GM18498 (cell line): Measurements from ENCODE around the gene AGXT.

Experiments used
- ATAC-seq: cut with Tn5 transposase; IDR thresholded peaks from one replicate; pipeline ENCODE4 v1.9.1; 2021; ENCODE audit warnings: mild to moderate bottlenecking, moderate library complexity; ENCODE audit not compliant: unreplicated experiment

Gene AGXT

GRCh38 chr2:240896871-240897692 lies 28.5 kb downstream of the AGXT start:
- no peak for ATAC-seq

- no peak for ATAC-seq
Observed at GRCh38 chr2:240898108-240898730, 29.6 kb downstream of the AGXT start.

GRCh38 chr2:240898731-240899467 lies 30.3 kb downstream of the AGXT start:
- ATAC-seq = no peak

GRCh38 chr2:240899468-240899865 lies 30.8 kb downstream of the AGXT start:
- no peak for ATAC-seq

GRCh38 chr2:240900141-240900860 lies 31.7 kb downstream of the AGXT start:
- no peak for ATAC-seq

DNA sequence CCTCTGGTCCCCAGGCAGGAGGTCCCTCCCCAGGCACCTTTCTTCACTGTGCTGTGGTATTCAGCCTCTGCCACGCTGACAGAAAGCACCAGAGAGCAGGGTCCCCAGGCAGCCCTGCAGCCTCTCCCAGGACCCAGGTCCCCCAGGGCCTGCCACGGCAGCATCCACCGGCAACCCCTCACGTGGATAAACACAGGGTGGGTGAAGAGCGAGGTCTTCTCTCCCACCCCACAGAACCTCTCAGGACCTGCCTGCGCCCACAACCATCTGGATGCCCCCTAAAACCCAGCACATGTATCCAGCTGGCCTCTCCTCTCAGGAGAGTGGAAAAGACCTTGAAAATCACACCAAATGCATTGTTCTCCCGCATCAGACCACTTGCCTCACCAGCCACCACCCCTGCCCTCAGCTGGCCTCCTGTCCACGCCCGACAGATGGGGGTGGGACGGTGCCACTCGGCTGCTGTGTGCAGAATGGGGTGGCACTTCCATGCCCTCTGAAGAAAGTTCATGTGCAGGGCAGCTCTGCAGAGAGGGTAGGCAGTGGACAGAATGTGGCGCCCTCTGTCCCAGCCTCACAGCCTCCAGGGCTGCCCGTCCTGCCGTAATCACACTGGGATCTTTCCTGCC lies 33.5 kb downstream of the AGXT start:
- no peak for ATAC-seq

- ATAC-seq = no peak
Observed at GRCh38 chr2:240902615-240903041, 34.0 kb downstream of the AGXT start.

DNA sequence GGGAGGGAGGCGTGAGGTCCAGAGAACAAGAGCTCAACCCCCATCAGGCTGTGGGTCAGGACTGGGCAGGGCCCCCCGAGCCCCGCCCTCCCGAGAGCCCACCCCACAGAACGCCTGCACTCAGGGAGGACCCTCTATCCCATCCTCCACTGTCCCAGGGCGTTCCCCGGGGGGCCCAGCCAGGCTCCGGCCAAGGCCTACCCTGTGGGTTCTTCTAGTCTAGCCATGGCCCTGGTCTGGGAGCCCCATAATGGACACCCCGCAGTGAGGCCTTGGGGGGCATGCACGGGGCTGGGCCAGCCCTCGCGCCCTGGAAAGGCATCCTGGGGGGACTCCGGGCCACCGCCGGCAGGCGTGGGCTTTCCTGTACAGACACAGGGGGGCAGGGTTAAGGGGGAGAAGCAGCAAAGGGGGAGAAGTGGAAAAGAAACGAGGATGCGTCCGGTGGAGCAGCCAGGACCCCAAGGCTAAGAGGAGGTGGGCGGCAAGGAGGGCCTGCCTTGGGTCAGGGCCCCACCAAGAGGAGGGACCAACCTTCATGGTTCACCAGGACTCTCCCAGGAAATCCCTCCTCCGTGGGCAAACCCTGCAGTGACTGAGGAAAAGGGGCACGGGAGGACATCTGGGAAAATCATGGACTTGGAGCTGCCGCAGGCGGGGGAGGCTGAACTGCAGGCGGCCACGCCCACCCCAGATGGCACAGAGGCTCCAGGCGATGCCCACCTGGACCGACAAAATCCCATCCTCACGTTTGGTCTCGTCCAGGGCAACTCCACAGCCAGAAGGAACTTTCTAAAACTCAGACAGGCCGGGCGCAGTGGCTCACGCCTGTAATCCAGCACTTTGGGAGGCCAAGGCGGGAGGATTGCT lies 34.8 kb downstream of the AGXT start:
- ATAC-seq = no peak

GRCh38 chr2:240904216-240905175 lies 35.9 kb downstream of the AGXT start:
- no peak for ATAC-seq

- no peak for ATAC-seq
Observed at GRCh38 chr2:240905176-240905781, 36.7 kb downstream of the AGXT start.

GRCh38 chr2:240906141-240906910 lies 37.7 kb downstream of the AGXT start, which contains the start of gene CROCC2:
CROCC2 (plus strand) TSS chr2:240906336; CDS start chr2:240906514, 178 bp downstream.
- ATAC-seq = no peak

DNA sequence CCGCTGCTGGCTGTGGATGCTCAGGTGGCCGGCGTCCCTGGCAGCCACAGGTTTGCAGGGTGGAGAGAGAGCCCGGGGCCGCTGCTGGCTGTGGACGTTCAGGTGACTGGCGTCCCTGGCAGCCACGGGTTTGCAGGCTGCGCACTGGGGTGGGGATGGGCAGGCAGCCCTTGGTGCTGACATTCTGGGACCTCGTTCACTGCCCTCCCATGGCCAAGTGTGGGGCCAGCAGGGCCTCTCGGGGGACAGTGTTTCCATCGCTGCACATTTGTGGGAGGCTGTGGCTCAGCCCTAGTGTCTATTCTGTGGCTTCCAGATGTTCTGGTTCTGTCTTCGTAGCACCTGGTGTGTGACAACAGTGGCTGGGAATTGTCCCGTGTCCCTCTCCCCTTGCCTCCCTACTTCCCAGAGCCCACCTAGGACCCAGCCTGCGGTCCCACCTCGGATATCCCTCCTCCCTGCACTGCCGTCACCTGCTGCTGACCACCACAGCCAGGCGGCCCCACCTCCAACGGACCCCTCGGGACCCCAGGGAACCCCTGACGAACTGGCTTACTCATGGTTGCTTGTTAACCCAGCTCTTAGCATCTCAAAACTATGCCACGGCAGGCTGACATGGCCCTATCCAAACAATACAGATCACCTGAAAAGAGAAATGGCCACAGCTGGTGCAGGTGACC lies 38.4 kb downstream of the AGXT start:
- ATAC-seq = no peak

DNA sequence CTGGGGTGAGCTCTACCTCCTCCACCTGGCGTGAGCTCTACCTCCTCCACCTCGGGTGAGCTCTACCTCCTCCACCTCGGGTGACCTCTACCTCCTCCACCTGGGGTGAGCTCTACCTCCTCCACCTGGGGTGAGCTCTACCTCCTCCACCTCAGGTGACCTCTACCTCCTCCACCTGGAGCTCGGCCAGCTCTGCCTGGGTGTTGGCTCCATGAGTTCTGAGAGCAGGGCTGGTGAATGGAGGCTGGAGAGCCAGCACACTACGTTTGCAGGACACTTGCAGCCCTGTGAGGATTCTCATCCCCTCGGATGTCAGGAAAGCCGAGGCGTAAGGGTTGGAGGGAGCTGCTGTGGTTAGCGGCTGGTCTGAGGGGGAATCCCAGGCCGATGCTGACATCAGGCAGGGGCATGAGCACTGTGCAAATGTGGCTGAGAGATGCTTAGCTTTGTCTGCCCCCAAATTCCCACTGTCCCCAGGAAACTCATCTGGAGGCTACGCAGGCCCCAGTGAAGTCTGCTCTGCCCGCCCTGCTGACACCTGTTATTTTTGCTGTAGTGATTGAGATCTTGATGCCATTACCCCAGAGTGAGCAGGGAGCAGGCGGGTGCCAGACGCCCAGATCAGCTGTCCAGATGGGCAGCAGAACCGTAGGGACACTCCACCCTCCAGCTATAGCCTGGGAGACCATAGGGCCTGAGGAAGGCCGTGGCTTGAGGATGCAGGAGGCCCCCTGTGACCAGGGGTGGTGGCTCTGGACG lies 40.8 kb downstream of the AGXT start:
- ATAC-seq = no peak

DNA sequence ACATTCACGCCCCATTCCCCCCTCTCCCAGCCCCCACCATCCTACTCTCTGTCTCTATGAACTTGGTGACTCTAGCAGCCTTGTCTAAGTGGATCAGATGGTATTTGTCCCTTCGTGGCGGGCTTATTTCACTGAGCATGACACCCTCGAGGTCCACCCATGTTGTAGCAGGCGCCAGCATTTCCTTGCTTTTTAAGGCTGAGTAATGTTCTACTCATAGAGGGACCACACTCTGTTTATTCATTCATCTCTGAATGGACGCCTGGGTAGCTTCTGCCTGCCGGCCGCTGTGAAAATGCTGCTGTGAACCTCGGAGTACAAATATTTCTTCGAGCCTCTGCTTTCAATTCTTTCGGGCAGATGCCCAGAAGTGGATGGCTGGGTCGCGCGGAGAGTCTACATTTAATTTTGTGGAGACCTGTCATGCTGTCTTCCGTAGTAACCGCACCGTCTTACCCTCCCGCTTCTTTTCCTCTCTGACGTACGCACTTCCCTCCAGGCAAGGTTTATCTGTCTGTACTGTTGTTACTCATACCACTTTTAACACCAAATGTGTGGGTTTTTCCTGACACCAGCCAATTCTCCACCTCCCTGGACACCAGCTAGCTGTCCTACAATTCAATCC lies 43.1 kb downstream of the AGXT start:
- no peak for ATAC-seq
